GM12891 (cell line): ENCODE data around the gene UPB1.

Source experiments
- POLR2A ChIP-seq: IDR thresholded peaks from 2 replicates; pipeline ENCODE4 v1.6.1; 2011; ENCODE audit warnings: low read depth, low read length, control low read depth
- POLR2AphosphoS5 ChIP-seq: IDR thresholded peaks from 2 replicates; pipeline ENCODE4 v1.6.1; 2011; ENCODE audit warnings: low read depth, low read length, control low read depth
- TAF1 ChIP-seq: IDR thresholded peaks from 2 replicates; pipeline ENCODE4 v1.6.1; 2011; ENCODE audit warnings: low read depth, low read length, control low read depth

GRCh38 chr22:24485608-24486007 lies 9.5 kb upstream of the UPB1 start:
- TF ChIP-seq POLR2A (no peak), POLR2AphosphoS5 (no peak), TAF1 (no peak)
